NCI-H1092 treated with DMSO at 0.1 percent for 48 hours (cell line): Measurements from ENCODE around the gene TRIM9.

Experiments
- DNase-seq: peaks from one replicate; lab custom pipeline; 2025; lab: John Stamatoyannopoulos, UW

TRIM9 gene

DNA sequence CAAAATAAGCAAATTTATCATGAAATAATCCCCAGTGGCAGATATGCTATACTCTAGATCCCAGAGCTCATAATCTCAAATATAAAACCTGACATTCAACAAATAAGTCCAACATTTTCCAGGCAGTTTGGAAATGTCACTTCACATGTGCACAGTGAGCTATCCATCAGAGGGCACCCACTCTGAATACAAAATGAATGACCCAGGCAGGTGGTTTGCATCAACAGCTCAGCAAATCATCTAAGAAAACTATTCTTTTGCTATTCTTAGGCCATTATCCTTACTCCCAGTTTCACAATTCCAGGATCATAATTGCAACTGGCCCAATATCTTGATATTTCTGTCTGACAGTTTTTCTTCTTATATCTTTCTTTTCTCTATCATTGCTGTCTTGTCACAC, 38.5 kb downstream of the TRIM9 start:
- no peak for DNase-seq

DNA sequence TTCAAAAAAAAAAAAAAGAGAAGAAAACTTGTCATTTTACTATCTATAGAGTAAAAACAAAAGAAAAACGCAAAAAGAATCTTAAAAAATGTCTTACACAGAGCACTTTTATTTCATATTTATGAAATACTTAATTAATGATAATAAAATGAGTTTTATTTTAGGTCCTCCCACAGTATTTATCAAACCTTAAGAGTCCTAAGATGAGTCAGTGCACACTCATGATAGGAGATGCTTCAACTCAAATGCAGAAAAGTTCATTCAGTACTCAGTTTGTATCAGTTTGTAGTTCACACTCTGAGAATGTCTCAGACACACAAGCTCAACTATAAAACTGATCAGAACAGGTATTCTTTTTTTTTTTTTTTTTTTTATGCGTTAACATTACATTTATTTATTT, 41.7 kb downstream of the TRIM9 start:
- no peak for DNase-seq

DNA sequence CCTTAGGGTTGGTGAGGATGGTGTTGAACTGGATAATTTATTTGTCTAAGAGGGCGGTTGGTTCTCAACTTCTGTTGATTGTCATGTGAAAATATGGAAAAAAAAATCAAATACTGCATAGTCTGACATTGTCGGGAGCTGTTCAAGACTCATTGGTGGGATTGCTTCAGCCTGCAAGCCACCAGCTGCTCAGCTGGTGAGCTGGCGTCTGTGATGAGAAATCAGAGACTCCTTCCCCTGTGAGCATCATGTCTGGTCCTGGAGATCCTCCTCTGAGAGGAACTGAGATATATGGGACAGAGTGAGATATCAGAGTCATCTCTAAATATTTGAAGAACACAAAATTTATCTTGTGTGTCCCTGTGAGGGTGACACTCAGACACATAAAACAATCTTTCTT, 49.9 kb downstream of the TRIM9 start:
- DNase-seq, result no peak

DNA sequence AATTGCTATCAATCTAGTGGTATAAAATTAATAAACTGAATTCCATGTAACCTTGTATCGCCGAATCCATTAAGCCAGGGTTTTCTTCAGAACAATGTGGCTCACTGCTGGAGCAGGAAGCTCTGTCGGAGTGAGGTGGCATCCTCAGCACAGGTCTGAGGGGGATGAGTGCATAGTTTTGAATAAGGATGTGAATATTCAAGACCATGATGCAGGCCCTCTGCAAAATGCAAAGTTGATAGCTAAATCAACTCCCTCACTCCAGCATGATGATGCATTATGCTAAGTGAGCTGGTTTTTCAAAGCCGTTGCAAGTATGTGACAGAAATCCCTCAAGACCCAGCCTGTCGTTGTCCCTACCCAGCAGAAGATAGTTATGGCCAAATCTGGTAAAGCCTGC, 53.0 kb downstream of the TRIM9 start:
- no peak for DNase-seq

DNA sequence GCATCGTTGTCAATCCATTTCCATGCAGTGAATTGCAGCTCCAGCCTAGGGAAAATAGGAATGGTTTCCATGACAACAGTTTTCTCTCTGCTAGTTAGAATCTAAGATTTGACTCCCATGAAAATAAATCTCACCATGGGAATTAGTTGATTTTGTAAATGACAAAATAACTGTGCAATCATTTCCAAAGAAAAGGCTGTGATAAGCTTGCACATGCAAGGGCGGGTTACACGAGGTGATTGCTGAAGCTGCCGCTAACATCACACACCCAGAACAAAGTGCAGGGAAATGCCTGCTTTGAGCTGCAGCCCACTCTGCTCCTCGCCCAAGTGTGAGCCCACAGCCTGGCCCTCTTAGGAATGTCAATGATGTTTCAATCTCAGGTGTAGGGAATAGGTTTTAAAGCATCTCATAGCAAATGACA, 53.8 kb downstream of the TRIM9 start:
- no peak for DNase-seq

DNA sequence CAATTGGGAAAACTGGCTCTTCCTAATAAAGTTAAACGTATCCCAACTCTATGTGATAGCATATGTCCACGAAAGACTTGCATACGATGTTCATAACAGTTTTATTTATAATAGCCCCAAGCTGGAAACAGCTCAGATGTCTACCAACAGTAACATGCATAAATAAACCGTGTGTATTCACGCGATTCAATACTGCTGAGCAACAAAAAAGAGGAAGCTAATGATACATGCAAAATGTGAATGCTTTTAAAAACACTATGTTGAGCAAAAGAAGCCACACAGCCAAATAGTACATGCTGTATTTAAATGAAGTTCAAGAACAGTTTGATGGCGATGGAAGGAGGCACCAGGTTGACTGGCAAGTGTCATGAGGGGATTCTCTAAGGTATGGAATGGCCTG, 55.7 kb downstream of the TRIM9 start:
- no peak for DNase-seq

DNA sequence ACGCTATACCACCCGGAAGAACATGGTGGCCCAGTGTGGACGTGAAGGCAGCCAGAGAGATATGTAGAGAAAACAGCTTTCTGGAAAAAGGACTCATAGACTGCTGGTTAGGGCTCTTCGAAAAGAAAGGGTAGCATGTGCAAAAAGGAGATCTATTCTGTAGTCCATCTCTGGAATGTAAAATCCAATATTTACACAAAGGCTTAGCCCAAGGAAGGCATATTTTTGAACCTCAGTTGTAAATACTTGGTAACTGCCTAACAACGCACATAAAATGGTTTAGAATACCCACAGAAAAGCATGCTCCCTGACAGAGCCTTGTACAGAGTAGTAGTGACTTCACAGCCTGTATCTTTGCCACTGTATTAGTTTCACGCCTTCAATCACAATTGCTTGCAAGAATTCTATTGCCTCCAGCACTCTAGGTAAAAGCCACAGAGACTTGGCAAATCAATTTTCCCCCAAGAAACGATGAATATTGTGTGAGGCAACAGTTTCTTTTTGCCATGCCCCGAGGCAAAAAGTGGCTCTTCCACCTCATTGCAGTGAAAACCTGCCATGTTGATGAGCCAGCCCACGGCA, 59.2 kb downstream of the TRIM9 start:
- DNase-seq, result no peak

DNA sequence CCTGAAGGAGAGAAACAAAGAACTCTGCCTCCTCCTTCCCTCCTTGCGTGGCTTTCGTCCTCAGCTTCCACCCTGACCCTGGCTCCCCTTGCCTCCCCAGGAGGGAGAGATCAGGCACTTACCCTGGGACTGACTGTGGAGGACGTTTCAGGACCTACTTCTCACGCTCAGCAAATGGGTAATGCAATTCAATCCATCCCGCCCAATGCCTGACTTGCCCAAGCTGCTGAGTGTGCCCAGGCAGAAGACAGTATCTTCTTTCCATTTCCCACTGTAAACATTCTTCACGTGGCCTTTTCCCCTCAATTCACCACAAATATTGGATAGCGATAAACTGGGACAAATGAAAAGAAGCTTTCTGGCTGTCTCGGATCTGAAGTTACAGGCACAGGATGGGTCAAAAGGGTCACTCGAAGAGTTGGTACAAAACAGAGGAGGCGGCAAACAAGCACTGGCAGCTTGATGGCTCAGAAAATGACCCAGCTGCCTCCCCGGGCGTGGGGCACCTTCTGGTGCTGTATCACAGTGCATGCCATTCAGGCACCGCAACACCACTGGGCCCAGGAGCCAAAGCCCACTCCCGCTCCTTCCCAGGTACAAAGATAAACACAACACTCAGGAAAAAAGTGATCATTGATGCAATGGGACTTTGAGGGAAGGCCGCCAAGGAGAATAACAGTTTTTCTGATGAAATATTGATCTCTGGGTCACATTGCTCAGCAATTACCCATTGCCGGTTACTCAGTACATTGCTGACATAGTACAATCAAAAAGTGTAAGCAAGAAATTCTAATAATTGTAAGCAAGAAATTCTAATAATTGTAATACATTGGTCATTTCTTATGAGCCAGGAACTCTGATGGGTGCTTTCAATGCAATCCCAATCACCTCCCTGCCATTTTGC, 65.8 kb downstream of the TRIM9 start:
- no peak for DNase-seq

DNA sequence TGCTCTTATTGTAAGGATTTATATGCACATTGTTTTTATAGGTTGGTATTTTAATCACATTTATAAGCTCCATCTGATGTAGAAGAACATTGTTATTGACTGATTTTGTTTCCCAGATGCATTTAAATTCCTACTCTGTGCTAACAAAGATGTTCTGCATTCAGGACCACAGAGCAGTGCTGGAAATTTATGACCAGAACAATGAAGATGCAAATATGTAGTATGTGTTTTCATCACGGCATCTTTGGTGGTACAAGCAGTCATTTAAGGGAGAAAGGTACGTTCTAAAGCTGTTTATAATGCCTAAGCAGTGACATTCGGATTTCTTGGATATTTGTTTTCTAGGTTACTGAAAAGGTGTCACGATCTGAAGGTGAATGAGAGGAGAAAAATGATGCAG, 66.5 kb downstream of the TRIM9 start:
- DNase-seq, result no peak

DNA sequence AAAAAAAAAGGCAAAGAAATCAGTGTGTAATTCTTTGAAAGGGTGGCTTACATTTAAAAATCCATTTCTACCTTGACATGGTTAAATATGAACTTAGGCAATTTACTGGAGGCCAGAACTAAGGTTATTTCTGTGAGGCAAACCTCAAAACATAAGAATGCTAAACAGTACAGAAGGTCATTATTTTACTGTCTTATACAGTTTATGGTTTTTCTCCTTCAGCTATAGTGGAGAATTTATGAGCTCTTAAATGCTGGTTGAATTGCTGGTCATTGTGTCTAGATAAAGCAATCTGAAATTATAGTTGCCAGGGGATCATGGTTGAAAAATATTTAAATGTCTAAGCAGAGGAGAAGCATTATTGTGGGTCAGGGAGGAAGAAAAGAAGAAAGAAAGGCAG, 70.5 kb downstream of the TRIM9 start:
- DNase-seq, result no peak

DNA sequence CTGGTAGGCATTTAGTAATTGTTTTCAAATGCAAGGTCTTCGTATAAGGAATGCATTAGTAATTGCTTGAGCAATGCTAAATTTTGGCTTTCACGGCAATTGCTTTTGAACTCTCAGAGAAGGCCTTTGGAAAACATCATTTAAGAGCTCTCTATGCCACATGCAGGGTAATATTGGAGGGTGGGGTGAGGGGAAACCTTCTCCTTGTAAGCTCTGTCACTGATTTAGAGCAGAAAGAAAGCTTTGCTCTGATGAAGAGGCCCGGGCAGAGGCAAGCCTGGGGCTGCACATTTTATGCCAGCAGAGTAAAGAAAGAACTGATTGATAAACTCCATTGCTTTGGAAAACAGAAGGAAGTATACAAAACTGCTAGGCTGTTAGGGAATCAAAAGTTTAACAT, 70.9 kb downstream of the TRIM9 start:
- DNase-seq, result no peak

DNA sequence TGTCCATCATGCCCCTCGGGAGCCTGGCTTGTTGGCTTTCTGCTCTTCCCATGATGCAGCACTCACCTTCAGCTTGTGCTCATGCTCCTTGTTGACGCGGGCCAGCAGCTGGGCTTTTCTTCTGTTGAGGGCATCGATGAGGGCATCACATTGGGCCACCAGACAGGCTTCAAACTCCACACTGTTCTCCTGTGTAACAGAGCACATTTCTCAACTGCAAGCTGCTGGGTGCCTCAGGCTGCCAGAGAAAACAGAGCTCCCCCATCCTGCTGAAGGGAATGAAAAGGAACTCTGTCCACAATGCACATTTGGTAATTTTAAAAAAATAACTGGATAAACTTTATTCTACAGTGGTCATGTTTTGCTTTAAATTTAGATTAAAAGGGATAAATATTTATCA, 72.1 kb downstream of the TRIM9 start:
- no peak for DNase-seq

DNA sequence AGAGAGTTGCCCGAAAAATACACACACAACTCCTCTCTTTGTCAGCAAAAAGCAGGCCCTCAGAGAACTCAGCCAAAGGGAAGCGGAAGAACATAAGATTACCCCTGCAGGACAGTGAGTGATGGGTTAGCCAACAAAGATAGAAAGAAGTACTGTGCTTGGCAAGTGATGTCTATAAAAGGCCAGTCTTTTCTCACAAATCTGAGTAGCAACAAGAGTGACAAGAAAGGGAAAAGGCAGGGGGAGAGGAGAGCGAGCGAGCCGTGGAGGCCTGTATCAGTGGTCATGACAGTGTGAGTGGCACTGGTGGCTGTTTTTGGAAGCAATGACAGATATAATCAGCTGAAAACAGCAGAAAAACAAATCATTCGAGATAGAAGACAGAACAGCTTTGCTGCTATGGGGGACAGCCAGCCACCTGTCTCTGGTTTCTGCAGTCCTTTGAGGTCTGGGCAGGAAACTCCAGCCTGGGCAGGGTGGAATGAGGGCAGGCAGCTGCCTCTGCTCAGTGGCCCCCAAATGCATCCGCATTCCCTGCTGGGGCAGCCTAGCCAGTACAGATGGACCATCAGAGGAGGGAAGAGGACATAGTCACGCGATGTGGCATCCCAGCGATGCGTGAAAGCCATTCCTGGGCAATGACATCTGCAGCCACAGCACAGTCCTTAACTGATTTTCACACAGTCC, 74.7 kb downstream of the TRIM9 start:
- DNase-seq, result no peak

DNA sequence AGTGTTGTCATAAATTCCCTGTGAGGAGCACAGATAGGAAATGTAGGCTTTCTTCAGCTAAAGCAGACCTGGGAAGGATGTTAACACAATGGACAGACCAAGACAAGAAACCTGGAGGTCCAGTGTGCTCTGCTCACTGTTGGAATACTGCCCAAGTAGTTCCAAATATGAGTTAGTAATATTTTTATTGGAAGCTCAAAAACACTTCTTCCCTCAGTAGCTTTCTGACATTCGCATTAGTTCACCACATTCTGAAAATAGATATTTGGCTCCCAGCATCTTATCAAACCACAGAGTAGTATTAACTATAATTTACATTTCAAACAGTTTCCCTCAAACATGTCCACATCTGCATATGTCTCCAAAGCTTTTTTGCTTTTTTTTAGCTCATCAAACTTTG, 75.8 kb downstream of the TRIM9 start:
- DNase-seq, result no peak

DNA sequence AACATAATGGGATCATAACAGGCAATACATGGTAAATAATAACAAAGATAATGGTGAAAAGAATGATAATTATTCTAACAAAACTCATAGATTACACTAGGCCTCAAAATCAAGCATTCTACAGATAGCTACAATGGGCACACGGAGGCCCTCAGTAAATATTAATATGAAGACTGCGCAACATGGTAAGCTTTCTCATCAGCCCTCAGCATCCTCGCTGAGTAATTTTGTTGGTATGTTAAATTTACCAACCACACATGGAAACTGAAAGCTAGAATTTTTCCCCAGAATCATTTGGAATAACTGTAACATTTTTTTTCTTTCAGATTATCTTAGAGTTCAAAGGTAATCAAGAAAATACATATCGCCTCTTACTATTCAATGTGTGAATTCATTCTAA, 76.4 kb downstream of the TRIM9 start:
- DNase-seq, result no peak

DNA sequence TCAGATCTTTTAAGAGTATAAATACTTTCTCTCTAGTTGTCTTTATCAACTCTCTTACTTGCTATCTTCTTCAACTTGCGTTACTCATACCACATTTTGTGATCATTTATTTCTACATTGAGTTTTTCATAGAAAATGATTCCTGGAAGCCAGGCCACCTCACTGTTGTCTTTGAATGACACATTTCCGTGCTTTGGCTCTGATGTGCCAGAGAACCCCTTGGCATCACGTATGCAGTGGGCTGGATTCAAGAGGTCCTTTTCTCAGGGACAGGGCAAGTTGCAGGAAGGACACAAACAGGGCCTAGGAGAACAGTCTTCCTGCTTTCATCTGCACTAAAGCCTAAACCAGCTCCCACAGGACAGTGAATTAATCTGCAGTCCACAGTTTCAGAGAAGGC, 80.3 kb downstream of the TRIM9 start:
- DNase-seq, result no peak

DNA sequence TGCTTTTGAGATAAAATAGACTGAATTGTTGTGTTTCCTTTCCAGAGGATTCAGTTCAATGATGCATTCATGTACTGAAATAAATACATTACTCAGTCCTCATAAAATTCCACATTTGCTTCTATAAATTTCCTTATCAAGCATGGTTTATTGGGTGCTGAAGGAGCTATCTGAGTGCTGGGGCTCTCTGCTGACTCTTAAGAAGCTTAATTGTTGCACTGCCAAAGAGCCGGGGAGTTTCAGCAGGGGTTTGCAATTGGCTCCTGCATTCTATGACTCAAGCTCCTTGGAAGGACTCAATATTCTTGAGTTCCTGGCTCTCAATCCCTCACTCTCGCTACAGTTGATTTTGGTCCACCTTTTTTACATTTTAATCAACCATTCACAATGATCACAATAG, 80.8 kb downstream of the TRIM9 start:
- DNase-seq, result no peak

DNA sequence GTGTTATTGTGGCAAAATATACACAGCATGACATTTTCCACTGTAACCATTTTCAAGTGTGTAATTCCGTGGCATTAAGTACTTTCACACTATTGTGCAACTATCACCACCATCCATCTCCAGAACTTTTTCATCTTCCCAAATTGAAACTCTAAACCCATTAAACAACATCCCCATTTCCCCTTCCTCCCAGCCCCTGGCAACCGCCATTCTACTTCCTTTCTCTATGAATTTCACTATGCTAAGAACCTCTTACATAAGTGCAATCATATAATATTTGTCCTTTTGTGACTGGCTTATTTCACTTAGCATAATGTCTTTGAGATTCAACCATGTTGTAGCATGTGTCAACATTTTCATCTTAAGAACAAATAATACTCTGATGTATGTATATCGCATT, 82.8 kb downstream of the TRIM9 start:
- no peak for DNase-seq

DNA sequence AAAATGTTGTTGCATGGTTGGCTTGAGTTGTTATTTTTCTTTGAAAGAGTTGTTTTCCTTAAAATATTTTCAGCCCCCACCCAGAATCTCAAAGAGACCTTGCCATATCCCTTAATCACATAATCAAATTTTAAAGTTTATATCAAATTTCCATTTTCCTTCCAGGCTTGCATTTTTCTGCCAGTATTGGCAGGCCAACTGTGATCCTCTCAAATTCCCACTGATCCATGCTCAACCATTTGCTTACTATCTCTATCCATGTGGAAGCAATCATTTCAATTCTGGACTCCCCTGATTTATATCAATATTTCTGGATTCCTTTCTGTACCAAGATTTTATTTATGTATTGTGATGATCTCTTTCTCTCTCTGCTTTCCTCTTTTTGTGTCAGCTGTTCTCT, 86.5 kb downstream of the TRIM9 start:
- no peak for DNase-seq

DNA sequence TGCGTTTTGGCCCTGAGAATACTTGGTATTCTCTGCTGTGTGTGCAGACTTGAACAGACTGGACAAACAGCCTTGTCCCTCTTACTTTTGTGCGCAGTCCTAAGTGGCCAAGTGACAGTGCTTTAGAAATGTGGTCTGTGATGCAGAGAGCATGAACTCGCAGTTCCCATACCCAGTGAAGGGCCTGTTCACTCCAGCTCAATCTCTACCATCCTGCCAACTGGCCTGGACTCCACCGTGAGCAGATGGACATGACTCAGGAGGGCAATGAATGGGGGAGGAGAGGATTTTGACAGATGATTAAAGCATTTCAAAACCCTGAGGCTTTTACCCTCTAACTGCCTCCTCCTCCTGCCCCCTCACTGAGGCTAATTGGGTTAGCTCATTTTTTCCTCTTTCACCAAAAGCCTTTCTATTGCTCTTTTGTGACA, 88.1 kb downstream of the TRIM9 start:
- DNase-seq, result peak; percentile 8

DNA sequence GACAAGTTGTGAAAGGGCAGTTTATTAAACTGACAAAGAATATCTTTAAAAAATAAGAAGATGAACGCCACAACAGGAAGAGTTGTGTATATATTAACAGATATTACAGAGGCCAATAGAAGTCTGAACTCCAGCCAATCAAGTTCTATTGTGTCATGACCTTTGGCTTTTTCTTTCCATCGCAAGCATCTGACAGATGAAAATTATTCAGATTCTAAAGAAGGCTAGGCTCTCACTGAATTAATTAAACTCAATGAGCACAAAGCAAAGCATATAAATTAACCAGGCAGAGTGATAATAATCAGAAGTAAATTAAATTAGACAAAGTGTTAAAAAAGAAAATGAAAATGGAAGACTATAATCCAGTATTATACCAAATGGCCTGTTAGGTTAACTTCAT, 88.6 kb downstream of the TRIM9 start:
- no peak for DNase-seq

DNA sequence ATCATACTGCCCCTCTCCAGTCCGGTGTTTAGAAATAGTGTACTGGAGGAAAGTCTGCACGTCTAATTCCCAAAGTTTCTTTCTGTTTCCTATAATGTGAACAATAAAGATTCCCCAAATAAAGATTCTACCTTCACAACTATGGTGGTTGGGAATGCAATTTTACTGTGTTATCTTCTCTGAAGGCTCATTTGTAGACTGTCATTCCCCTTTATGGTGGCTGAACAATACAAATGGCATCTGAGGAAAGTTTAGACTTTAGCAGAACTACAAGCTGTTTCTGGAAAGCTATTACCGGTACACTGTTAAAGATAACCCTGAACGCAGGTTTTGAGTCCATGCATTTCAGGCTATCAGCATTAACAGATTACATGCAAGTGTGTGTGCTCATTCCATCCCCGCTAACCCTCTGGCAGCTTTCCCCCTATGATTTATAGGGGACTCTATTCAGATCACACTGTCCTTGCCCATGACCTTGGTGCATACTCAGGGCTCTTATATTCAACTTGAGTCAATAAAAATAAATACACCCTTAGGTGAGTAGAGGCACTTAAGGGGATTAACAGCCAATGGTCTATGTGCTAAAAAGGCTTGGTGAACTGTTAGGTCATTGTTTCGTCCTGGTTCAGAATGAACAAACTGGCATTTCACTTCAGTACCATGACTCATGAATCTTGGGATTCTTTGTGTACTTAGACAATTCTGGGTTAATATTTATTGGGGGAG, 89.9 kb downstream of the TRIM9 start:
- DNase-seq, result peak; percentile 16
